Endometrial microvascular endothelial cells (primary cell): ENCODE data around the gene ZP2. TPM values are rescaled to one million over a fixed set of nuclear protein-coding genes. Genes with fewer than 3 reads are reported as not detected.
"Not testable (repeated sequence)": the region's sequence is repeated elsewhere in the genome, so short reads cannot be mapped to it uniquely, and the experiment has no call there.

ENCODE experiments used
- in situ Hi-C: cut with HindIII; loops from 2 replicates; pipeline ENCODE4 v1.10.0; 2017; ENCODE audit warnings: low sequenced_read_pairs, low pct_unique_long_range_greater_than_20kb; ENCODE audit errors: inconsistent ontology term
- total RNA-seq: library from RNA; depleted of rRNA; stranded (reverse); fragments of >200 nt; gene quantifications from one replicate; pipeline ENCODE4 v1.2.3, GENCODE V29; 2015; ENCODE audit errors: inconsistent ontology term

Gene ZP2
- total RNA-seq, 1 donor from 2014 or later, result not detected

GRCh38 chr16:21185659-21186325 is 25.6 kb downstream of the ZP2 start:
- in situ Hi-C loops, result no loop called here

GRCh38 chr16:21184834-21185233 is 26.5 kb downstream of the ZP2 start:
- in situ Hi-C loops, result no loop called here

GRCh38 chr16:21183995-21184394 is 27.4 kb downstream of the ZP2 start:
- in situ Hi-C loops, result no loop called here

- in situ Hi-C loops, result no loop called here
Observed at GRCh38 chr16:21179983-21180365, 31.4 kb downstream of the ZP2 start.

- in situ Hi-C loops, result no loop called here
Observed at GRCh38 chr16:21179126-21179982, 32.0 kb downstream of the ZP2 start.

GRCh38 chr16:21175397-21175796 is 36.0 kb downstream of the ZP2 start:
- in situ Hi-C loops, result no loop called here

- in situ Hi-C loops, result no loop called here
Observed at GRCh38 chr16:21172650-21173049, 38.7 kb downstream of the ZP2 start.

- in situ Hi-C loops, result not testable (repeated sequence)
Observed at GRCh38 chr16:21170116-21170515, 41.3 kb downstream of the ZP2 start.

- in situ Hi-C loops, result no loop called here
Observed at GRCh38 chr16:21169249-21169981, 42.0 kb downstream of the ZP2 start.

GRCh38 chr16:21167929-21168602 is 43.3 kb downstream of the ZP2 start:
- in situ Hi-C loops, result no loop called here

- in situ Hi-C loops, result no loop called here
Observed at GRCh38 chr16:21167360-21167759, 44.0 kb downstream of the ZP2 start.

GRCh38 chr16:21166561-21166961 is 44.8 kb downstream of the ZP2 start:
- in situ Hi-C loops, result no loop called here

GRCh38 chr16:21164521-21165168 is 46.7 kb downstream of the ZP2 start:
- in situ Hi-C loops, result no loop called here

GRCh38 chr16:21163576-21163975 is 47.8 kb downstream of the ZP2 start:
- in situ Hi-C loops, result no loop called here

GRCh38 chr16:21162661-21163151 is 48.7 kb downstream of the ZP2 start:
- in situ Hi-C loops, result no loop called here

- in situ Hi-C loops, result no loop called here
Observed at GRCh38 chr16:21161211-21161610, 50.2 kb downstream of the ZP2 start.

GRCh38 chr16:21160276-21160675 is 51.1 kb downstream of the ZP2 start:
- in situ Hi-C loops, result no loop called here

GRCh38 chr16:21159281-21159951 is 52.0 kb downstream of the ZP2 start:
- in situ Hi-C loops, result no loop called here
